ENCODE data around the gene RAD51. TPM values are rescaled to one million over a fixed set of nuclear protein-coding genes. Genes with fewer than 3 reads are reported as not detected.

RAD51 gene
- polyA plus RNA-seq, 1 donor from 2014 or later = 0.22 TPM

GRCh38 chr15:40739854-40740253 lies 44.9 kb downstream of the RAD51 start:
- no peak overlapping the region for H3K4me3 ChIP-seq (ENCODE audit: low read length)
- H3K79me2 ChIP-seq (replicated peaks; ENCODE audit: insufficient read depth, low read length) = no peaks in the 10 kb centered on the region
- no peaks in the 10 kb centered on the region for H3K36me3 ChIP-seq (ENCODE audit: insufficient read depth, low read length)
- no peak overlapping the region for H2AFZ ChIP-seq (ENCODE audit: low read depth, low read length)
- no peaks in the 10 kb centered on the region for H3K9me3 ChIP-seq (ENCODE audit: low read length)
- TF ChIP-seq TAF1 (IDR thresholded peaks at IDR 0.05; ENCODE audit: low read depth) (no peak), EZH2 (IDR thresholded peaks at IDR 0.05; ENCODE audit: borderline replicate concordance, insufficient read depth, low read length, poor library complexity, severe bottlenecking) (no peak), EP300 (conservative IDR thresholded peaks at IDR 0.05; ENCODE audit: poor library complexity, severe bottlenecking) (no peak), SMC3 (conservative IDR thresholded peaks at IDR 0.05; ENCODE audit: poor library complexity) (no peak), MXI1 (conservative IDR thresholded peaks at IDR 0.05; ENCODE audit: poor library complexity, severe bottlenecking) (no peak), RAD21 (conservative IDR thresholded peaks at IDR 0.05) (no peak), POLR2AphosphoS5 (IDR thresholded peaks at IDR 0.05) (no peak)
- TF ChIP-seq, protein P1, sequence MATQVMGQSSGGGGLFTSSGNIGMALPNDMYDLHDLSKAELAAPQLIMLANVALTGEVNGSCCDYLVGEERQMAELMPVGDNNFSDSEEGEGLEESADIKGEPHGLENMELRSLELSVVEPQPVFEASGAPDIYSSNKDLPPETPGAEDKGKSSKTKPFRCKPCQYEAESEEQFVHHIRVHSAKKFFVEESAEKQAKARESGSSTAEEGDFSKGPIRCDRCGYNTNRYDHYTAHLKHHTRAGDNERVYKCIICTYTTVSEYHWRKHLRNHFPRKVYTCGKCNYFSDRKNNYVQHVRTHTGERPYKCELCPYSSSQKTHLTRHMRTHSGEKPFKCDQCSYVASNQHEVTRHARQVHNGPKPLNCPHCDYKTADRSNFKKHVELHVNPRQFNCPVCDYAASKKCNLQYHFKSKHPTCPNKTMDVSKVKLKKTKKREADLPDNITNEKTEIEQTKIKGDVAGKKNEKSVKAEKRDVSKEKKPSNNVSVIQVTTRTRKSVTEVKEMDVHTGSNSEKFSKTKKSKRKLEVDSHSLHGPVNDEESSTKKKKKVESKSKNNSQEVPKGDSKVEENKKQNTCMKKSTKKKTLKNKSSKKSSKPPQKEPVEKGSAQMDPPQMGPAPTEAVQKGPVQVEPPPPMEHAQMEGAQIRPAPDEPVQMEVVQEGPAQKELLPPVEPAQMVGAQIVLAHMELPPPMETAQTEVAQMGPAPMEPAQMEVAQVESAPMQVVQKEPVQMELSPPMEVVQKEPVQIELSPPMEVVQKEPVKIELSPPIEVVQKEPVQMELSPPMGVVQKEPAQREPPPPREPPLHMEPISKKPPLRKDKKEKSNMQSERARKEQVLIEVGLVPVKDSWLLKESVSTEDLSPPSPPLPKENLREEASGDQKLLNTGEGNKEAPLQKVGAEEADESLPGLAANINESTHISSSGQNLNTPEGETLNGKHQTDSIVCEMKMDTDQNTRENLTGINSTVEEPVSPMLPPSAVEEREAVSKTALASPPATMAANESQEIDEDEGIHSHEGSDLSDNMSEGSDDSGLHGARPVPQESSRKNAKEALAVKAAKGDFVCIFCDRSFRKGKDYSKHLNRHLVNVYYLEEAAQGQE (IDR thresholded peaks at IDR 0.05; ENCODE audit: borderline replicate concordance) = no peak
- TF ChIP-seq, protein P2, sequence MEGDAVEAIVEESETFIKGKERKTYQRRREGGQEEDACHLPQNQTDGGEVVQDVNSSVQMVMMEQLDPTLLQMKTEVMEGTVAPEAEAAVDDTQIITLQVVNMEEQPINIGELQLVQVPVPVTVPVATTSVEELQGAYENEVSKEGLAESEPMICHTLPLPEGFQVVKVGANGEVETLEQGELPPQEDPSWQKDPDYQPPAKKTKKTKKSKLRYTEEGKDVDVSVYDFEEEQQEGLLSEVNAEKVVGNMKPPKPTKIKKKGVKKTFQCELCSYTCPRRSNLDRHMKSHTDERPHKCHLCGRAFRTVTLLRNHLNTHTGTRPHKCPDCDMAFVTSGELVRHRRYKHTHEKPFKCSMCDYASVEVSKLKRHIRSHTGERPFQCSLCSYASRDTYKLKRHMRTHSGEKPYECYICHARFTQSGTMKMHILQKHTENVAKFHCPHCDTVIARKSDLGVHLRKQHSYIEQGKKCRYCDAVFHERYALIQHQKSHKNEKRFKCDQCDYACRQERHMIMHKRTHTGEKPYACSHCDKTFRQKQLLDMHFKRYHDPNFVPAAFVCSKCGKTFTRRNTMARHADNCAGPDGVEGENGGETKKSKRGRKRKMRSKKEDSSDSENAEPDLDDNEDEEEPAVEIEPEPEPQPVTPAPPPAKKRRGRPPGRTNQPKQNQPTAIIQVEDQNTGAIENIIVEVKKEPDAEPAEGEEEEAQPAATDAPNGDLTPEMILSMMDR (IDR thresholded peaks at IDR 0.05; ENCODE audit: poor library complexity, severe bottlenecking) = no peak
- H3K9me2 ChIP-seq (ENCODE audit: insufficient read depth, low read length) = no peaks in the 10 kb centered on the region
- no peaks in the 10 kb centered on the region for H3F3A ChIP-seq (ENCODE audit: insufficient read depth, low read length, poor library complexity, severe bottlenecking)
- no peak overlapping the region for H3K4me2 ChIP-seq (ENCODE audit: low read length)
- no peaks in the 10 kb centered on the region for H3K27me3 ChIP-seq (ENCODE audit: insufficient read depth, low read depth, low read length)
- no peaks in the 10 kb centered on the region for H4K20me1 ChIP-seq (ENCODE audit: insufficient read depth)
- H3K27ac ChIP-seq (ENCODE audit: low read length) = no peak overlapping the region
- H3K9ac ChIP-seq (ENCODE audit: low read length) = no peak overlapping the region

DNA sequence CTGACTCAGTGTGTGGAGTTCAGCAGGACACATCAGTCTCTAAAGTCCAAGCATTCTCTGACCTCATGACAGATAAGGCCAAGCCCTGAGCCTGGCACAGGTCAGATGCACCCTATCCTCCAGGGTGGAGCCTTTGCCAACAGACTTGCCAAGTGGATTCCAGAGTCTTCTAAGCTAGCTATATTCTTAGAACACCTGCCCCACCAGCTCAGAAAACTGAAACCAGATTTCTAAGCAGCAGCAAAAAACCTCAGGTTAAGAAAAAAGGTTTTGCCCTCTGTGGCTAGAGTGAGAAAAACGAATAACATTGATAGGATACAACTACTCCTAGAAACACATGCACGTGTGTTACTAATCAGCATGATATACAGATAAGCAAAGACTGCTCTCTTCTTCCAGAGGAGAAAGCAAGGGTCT lies 48.5 kb downstream of the RAD51 start:
- Histone ChIP-seq H3K79me2 (replicated peaks; ENCODE audit: insufficient read depth, low read length) (no peaks in the 10 kb centered on the region), H4K20me1 (ENCODE audit: insufficient read depth) (no peaks in the 10 kb centered on the region), H3F3A (ENCODE audit: insufficient read depth, low read length, poor library complexity, severe bottlenecking) (no peaks in the 10 kb centered on the region), H3K4me2 (ENCODE audit: low read length) (no peak overlapping the region), H3K9ac (ENCODE audit: low read length) (no peak overlapping the region), H2AFZ (ENCODE audit: low read depth, low read length) (no peak overlapping the region), H3K4me3 (ENCODE audit: low read length) (no peak overlapping the region), H3K27ac (ENCODE audit: low read length) (no peak overlapping the region), H3K27me3 (ENCODE audit: insufficient read depth, low read depth, low read length) (no peaks in the 10 kb centered on the region), H3K9me3 (ENCODE audit: low read length) (no peaks in the 10 kb centered on the region), H3K36me3 (ENCODE audit: insufficient read depth, low read length) (no peaks in the 10 kb centered on the region), H3K9me2 (ENCODE audit: insufficient read depth, low read length) (no peaks in the 10 kb centered on the region)
- no peak for TF ChIP-seq MXI1 (conservative IDR thresholded peaks at IDR 0.05; ENCODE audit: poor library complexity, severe bottlenecking)
- no peak for TF ChIP-seq TAF1 (IDR thresholded peaks at IDR 0.05; ENCODE audit: low read depth)
- TF ChIP-seq EP300 (conservative IDR thresholded peaks at IDR 0.05; ENCODE audit: poor library complexity, severe bottlenecking) = no peak
- TF ChIP-seq POLR2AphosphoS5 (IDR thresholded peaks at IDR 0.05) = no peak
- TF ChIP-seq, protein P2 (IDR thresholded peaks at IDR 0.05; ENCODE audit: poor library complexity, severe bottlenecking) = no peak
- TF ChIP-seq, protein P1 (IDR thresholded peaks at IDR 0.05; ENCODE audit: borderline replicate concordance) = no peak
- no peak for TF ChIP-seq RAD21 (conservative IDR thresholded peaks at IDR 0.05)
- TF ChIP-seq SMC3 (conservative IDR thresholded peaks at IDR 0.05; ENCODE audit: poor library complexity) = no peak

All from neural cell (in vitro differentiated cells).